Neural cell (in vitro differentiated cells): Measurements from ENCODE around the gene ZNF362.

Experiments used
- CTCF ChIP-seq: fragments of 450-650 bp; IDR thresholded peaks from 2 replicates; pipeline ENCODE4 v1.5.1; 2014; ENCODE audit warnings: antibody characterized with exemption, mild to moderate bottlenecking, moderate library complexity; ENCODE audit not compliant: poor library complexity, severe bottlenecking
- EZH2 ChIP-seq: fragments of 200-600, 300-800 bp; shearing (Covaris generic), sonication (generic); IDR thresholded peaks from 2 replicates; pipeline ENCODE4 v1.6.1; 2014; ENCODE audit warnings: antibody characterized with exemption, low read length, borderline replicate concordance, mild to moderate bottlenecking; ENCODE audit not compliant: insufficient read depth, poor library complexity, severe bottlenecking
- TAF1 ChIP-seq: IDR thresholded peaks from 2 replicates; pipeline ENCODE4 v1.6.1; 2012; ENCODE audit warnings: low read depth

- TF ChIP-seq CTCF (no peak), TAF1 (no peak), EZH2 (no peak)
These were observed 12.8 kb downstream of the ZNF362 start for GRCh38 chr1:33268927-33269610.
